Adipose tissue (tissue), 3 donors: ENCODE results near the gene LRRC56. TPM values are rescaled to one million over a fixed set of nuclear protein-coding genes. Genes with fewer than 3 reads are reported as not detected.

Experiments
- H3K27ac ChIP-seq: one replicate; pipeline ENCODE4 v1.5.1; 2013; ENCODE audit warnings: low read depth, low read length
- WGBS, 3 donors: extraction: QIAGEN DNeasy Blood & Tissue Kit; methylation state at CpG; one replicate each; pipeline ENCODE4 v1.1.7; 2013; 5-methylcytosine and 5-hydroxymethylcytosine counted together
- polyA plus RNA-seq, 3 donors: library from polyadenylated mRNA; stranded (reverse); fragments of 200-250 nt; gene quantifications; one replicate each; pipeline ENCODE4 v1.2.3, GENCODE V29; 2013
- donor health status: healthy with polysubstance abuse.
- donor health status: Bipolar disorder and iron deficiency.
- donor health status: healthy.

LRRC56 gene
- polyA plus RNA-seq, 3 donors, result 0.86 to 1.5 (median 1.4) TPM

DNA sequence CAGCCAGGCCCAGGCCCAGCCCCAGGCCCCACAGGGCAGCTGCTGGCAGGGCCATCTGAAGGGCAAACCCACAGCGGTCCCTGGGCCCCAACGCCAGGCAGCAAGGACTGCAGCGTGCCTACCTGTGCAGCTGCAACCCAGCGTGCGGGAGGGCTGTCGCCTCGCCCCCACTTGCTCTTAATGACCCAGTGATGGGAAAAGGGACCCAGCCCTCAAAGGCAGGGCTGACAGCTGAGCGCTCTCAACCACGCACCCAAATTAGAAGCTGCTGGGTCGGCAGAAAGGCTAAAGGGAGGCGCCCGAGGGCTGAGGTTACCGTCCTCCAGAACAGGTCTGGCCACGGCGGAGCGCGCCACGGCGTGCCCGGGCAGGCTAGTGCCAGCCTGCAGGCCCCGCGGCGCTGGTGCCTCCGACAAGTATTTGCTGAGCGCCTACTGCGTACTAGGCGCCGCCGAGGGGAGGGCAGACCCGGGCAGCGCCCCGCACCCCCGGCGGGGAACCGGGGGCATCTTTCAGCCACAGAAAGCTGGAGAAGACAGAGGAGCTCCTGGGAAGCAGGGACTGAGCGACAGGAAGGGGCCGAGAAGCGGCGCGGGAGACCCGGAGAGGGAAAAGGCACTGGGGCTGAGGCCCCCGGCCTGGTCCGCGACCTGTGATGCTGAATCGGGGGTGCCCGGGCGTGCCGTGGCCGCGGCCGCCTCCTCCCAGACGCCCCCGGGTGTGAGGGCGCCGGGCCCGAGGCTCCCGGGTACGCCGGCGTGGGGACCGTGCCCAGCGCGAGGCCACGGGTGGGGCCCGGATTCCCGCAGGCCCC is 2.7 kb upstream of the LRRC56 start:
- H3K27ac ChIP-seq, result no peak overlapping the region
- WGBS, 3 donors, result 9 to 12% (median 10%) methylated on average over 42 to 66 of the region's 66 CpGs

DNA sequence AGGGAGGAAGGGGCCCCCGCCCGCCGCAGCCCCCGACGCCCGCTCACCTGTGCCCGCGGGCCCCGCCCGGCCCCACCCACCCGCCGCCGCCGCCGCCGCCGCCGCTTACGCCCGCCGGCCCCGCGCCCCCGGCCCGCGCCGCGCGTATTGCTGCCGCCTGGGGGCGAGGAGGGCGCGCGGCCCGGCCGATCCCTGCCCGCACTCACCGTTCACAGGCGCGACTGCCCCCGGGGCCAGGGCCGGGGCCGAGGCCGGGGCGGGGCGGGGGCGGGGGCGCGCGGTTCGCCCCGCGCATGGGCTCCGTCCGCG is 2.2 kb upstream of the LRRC56 start:
- no peak overlapping the region for H3K27ac ChIP-seq
- WGBS, 3 donors, result 0 to 1% methylated on average over 9 to 39 of the region's 56 CpGs; no CpG with 5 or more reads in 1 of the 3 donors

DNA sequence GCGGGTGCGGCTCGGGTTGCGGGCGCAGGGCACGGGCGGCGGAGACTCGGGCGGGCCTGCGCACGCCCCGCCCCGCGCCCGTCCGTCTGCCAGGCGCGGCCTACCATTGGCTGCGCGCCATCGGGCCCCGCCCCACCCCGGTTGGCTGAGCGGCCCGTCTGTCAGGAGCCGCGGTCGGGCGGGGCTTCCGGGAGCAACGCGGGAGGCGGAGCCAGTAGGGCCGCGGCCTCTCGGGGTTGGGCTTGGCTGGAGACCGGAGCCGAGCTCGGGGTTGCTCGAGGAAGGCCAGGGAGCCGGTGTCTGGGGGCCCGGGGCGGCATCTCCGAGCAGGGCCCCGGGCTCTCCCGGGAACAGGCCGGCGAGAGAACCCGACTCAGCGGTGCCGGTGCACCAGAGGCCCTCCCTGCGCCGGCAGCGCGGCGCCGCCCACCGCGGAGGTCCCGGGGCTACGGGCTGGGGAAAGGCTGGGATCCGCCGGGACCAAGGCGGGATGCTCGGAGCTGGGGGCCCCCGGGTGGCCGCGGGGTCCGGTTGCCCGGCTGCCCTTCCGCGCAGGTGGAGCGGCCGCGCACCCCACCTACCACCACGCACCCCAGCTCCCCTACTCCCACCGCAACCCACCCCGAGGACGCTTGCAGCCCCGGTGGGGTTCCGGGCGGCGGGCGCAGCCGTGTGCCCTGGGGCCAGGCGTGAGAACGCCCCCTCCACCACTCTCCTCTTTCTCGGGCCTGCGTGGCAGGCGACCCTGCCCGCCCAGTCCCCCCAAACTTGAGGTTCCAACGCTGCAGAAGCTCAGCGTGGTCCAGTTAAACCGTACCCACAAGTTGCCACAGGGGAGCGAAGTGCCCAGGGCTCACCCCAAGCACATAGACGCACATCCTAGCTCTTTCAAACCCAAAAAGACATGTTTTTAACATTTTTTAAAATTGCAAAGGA is 1.5 kb upstream of the LRRC56 start, which contains the start of gene HRAS:
Gene HRAS (minus strand): TSS at position 58 of the 936 bp plus-strand sequence.
- 2 to 3% (median 2%) methylated on average over 52 to 97 of the region's 97 CpGs for WGBS, 3 donors
- no peak within 1 kb of the TSS for H3K27ac ChIP-seq

DNA sequence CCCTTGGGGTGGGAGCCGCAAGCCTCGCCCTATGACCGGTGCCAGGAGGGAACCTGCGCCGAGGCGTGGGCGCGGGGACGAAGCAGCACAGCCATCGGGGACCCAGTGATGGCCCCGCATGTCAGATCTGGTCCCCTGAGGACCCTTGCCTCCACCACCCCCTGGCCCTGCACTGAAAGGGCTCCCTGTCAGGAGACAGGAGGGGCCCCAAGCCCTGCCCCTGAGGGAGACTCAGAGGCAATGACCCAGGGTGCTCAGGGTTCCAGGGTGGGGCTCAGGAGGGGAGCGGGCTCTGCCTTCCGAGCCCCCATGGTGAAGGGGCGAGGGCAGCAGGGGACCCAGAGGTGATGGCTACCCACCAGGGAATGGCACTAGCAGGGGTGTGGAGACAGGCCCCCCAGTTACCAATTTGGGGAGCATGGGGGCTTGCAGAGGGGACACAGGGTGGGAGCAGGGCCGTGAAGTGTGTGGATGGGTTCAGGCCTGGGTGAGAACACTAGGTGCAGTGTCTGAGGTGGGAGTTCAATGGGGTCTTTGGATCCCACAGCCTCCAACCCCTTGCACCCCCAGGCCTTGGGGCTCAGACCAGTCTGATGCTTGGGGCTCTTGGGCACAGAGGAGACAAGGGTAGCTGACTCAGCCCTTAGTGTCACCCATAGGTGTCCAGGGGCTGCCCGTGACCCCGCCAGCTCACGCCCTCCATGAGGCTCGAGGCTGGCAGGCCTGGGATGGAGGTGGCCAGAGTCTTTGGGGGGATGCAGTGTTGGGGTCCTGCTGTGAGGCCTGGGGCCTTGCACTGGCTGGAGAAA is 499 bp downstream of the LRRC56 start:
- 34 to 52% (median 50%) methylated on average over 19 of the region's 19 CpGs for WGBS, 3 donors
- H3K27ac ChIP-seq, result no peak overlapping the region

DNA sequence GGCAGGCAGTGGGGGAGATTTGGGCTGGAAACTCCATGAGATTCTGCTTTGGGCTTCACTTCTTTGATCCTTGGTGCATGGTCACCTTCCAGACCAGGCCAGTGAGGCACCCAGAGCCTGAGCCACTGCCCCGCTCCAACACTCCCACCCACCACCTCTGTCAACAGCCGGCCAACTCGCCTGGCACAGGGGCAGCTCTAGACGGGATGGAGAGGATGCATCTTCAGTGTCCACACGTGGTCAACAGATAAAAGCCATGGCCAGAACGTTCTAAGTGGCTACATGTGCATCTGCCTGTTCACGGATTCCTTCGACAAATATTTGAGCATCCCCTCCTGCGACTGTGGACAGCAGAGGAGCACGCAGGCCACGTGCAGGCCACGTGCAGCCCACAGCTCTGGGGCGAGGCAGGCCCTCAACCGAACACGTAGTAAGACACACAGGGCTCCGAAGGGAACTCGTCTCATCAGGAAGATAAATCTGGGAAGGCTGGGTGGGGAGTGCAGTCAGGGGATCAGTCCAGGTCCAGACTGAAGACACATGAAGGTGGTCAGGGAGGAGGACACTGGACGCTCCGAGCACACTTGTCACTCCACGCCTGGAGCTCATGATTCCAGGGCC is 1.2 kb downstream of the LRRC56 start:
- WGBS, 3 donors, result 88 to 93% (median 93%) methylated on average over 20 of the region's 20 CpGs
- H3K27ac ChIP-seq, result no peak overlapping the region

DNA sequence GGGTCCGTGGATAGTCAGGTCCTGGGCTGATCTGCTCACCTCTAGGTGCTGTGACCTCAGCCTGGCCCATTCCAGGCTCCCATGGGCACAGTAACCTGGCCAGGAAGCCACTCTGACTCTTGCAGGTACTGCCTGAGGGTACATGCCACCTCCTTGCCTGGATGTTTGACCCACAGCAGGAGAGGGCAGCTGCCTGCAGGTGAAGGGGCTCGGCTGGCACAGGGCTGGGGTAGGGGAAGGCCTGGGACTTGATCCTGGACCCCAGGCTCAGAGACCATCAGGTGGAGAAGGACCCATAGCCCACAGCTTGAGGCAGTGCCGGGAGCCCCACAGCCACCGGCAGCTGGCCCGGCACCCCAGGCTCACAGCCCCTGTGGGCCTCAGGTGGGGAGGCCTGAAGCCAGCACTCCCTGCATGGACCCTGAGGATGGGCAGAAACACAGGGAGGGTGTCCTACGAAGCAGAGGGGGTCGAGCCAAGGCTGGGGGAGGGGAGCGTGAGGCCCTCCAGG is 2.7 kb downstream of the LRRC56 start:
- WGBS, 3 donors, result 84 to 92% (median 89%) methylated on average over 7 to 8 of the region's 8 CpGs

DNA sequence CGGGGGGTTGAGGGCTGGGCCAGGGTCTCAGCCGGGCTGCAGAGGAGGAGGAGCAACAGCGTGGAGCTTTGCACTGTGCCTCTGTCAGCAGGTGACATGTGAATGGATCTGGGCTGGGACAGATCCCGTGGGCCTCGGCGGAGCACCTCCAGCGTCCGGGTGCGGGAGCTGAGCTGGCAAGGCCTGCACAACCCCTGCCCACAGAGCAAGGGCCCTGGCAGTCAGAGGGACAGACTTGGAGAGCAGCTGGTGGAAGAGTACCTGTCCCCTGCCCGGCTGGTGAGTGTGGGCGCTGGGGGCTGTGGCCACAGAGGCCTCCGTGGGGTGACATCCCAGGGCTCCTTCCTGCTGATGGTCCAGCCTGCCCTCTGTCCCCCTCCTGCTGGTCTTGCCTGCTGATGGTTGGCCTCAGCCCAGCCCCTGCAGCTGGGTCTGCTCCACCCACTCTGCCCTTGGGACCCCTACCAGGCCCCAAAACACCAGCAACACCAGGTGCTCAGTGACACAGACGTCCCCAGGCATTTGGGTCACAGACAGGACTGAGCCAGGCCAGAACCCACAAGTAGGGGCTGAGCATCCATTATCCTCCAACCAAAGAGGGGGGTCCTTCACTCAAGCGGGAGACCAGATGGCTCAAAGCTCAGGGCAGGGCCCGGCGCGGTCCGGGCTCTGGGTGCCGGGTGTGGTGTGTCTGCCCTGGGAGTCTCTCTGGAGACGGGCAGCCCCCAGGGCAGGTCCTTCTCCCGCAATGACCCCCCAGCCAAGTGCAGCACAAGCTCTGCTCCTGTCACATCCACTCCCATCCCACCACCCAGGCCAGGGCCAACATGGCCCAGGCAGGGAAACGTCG is 3.5 kb downstream of the LRRC56 start:
- 88 to 92% (median 90%) methylated on average over 20 to 23 of the region's 23 CpGs for WGBS, 3 donors
- no peak overlapping the region for H3K27ac ChIP-seq

More for the DNA sequence above, 2.7 kb downstream of the LRRC56 start:
- H3K27ac ChIP-seq, result no peak overlapping the region

DNA sequence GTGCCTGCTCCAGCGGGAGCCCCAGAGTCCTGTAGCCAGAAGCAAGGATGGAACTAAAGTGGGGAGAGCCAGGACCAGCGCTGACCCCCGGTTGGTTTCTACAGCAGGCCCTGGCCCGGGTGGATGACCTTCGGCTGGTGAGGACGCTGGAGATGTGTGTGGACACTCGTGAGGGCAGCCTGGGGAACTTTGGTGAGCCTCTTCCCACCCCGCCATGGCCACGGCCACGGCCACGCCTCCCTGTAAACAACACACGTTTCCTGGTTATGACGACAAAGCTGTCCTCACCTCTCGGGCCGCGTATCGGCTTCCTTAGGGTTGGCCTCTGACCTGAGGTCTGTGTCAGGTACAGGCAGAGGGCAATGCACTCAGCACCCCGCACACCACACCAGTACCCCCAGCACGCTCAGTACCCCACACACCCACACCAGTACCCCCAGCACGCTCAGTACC is 4.1 kb downstream of the LRRC56 start:
- no peak overlapping the region for H3K27ac ChIP-seq
- 87 to 91% (median 91%) methylated on average over 20 of the region's 20 CpGs for whole genome bisulfite sequencing, 3 donors

DNA sequence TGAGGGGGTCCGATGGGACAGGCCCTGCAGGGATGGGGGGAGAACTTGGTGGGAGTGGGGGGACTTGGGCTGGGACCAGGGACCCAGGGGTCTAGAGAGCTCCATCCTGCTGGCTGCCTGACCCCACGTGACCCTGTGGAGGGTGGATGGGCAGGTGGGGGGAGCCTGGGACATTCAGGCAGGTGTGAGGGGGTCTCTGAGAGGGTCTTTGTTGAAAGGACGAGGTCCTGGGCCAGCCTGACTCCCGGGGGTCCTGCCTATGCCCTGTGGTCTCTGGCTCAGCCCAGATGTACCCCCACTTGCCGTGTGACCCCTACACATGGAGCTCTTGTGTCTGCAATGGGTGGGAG is 7.5 kb downstream of the LRRC56 start:
- H3K27ac ChIP-seq, result no peak overlapping the region
- 77 to 89% (median 89%) methylated on average over 5 of the region's 5 CpGs for WGBS, 3 donors

DNA sequence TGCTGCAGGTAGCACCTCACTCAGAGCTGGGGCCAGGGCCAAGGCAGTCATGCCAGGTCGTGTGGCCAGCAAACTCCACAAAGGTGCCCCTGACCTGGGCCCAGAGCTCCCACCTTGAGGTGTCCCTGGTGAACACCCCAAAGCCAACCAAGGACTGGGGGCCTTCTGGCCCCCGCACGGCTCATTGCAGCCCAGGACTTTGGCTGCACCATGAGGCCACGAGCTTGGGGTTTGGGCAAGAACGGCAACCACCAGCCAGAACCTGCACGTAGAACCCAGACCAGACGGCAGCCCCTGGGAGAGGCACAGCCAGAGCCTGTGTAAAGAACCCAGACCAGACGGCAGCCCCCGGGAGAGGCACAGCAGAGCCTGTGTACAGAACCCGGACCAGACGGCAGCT is 7.8 kb downstream of the LRRC56 start:
- WGBS, 3 donors, result 88 to 94% (median 91%) methylated on average over 11 of the region's 11 CpGs
- no peak overlapping the region for H3K27ac ChIP-seq

DNA sequence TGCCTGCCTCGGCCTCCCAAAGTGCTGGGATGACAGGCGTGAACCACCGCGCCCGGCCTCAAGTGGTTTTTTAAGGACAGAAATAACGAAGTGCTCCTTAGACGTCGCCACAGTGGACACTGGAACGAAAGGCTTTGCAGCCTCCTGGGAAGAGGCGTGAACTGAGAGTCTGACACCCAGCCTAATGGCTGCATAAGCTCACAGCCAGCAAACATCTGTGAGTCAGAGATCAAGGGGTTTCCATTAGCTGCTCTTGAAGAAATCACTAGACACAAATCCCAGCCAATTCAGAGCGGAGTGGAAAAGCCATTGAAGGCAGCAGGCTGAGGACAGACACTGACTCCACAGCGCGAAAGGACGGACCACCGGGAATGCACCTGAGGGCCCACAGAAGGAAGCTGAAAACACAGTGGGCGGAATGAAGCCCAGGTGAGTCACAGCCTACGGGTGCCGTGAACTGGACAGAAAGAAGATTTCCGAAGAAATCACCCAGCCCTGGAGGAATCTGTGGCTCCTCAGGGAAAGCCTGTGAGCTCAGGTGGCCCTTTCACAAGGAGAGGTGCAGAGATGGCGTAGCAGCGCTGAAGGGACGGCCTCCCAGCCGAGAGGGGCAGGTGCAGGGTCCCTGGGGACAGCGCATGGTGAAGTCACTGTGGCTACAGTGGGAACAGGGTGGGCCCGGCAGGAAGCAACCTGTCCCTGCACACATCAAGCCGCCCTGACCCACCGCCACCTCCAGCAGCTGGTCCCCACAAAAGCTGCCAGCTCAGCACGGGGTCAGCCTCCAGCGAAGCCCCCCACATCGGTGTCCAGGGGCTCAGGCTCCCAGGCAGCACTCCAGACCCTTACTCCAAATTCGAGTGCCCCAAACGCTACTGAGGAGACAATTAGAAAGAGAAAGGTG is 11.6 kb downstream of the LRRC56 start:
- H3K27ac ChIP-seq, result no peak overlapping the region
- 84 to 87% (median 85%) methylated on average over 32 of the region's 32 CpGs for WGBS, 3 donors

DNA sequence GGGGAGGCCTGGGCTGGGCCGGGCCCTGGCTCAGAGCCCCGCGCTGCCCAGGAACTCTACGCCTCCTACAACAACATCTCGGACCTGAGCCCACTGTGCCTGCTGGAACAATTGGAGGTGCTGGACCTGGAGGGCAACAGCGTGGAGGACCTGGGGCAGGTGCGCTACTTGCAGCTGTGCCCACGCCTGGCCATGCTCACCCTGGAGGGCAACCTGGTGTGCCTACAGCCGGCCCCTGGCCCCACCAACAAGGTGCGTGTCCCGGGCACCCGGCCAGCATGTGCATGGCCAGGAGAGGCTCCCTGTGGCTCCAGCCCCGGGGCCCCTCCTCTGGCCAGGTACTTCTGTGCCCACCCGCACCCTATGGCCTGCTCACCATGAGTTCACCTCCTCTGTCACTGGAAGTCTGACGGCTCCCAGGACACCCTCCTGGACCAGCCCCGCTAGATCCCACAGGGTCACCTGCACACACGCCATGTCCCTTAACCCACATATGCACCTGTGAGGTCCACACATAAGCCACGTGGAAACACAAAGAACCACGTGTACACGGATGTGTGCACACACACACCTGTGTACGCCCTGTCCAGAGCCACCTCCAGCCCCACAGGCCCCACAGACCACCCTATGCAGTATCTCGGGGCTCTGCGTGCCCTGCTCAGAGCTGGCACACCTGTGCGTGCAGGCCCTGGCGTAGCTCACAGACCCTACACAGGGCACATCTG is 12.9 kb downstream of the LRRC56 start:
- WGBS, 3 donors, result 93 to 95% (median 95%) methylated on average over 24 to 25 of the region's 25 CpGs
- no peak overlapping the region for H3K27ac ChIP-seq

DNA sequence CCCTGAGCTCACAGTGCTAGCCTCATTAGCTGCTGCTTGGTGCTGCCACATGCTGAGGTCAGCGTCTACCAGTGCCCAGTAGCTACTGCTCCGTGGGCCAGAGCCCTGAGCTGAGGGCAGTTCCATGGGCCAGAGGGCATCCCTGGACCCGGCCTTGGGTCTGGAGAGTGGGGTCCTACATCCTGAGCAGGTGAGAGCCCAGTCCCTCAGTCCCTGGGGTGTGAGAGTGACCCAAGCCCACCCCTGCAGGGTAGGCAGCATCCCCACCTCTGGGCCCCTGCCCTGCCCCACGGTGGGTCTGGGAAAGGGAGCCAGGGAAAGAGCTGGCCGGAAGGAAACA is 13.4 kb downstream of the LRRC56 start:
- WGBS, 3 donors, result 86 to 100% (median 89%) methylated on average over 3 to 5 of the region's 5 CpGs
- no peak overlapping the region for H3K27ac ChIP-seq

DNA sequence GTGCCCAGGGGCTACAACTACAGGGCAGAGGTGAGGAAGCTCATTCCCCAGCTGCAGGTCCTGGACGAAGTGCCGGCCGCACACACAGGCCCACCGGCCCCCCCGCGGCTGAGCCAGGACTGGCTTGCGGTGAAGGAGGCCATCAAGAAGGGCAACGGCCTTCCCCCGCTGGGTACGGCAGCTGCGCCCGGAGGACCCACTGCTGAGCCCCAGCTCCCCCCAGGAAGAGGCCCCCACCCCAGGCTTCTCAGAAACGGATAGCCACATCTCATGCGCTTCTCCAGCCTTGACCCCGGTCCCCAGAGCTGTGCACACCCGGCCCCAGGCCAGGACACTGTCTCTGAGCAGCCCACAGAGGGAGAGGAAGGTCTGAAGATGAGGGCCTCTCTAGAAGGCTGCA is 13.8 kb downstream of the LRRC56 start:
- no peak overlapping the region for H3K27ac ChIP-seq

DNA sequence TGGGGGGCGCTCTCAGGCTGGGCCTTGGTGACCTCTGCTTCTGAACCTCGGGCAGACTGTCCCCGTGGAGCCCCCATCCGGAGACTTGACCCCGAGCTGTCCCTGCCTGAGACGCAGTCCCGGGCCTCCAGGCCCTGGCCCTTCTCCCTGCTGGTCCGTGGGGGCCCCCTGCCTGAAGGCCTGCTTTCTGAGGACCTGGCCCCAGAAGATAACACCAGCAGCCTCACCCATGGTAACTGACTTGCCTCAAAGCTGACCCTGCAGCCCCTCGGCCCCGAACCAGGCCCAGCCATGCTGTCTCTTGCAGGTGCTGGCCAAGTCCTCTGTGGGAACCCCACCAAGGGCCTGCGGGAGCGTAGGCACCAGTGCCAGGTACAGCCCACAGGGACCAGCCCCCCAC is 14.3 kb downstream of the LRRC56 start:
- WGBS, 3 donors, result 81 to 85% (median 84%) methylated on average over 12 of the region's 12 CpGs

More for the DNA sequence above, 13.8 kb downstream of the LRRC56 start:
- 82 to 86% (median 84%) methylated on average over 16 of the region's 16 CpGs for WGBS, 3 donors

More for the DNA sequence above, 14.3 kb downstream of the LRRC56 start:
- no peak overlapping the region for H3K27ac ChIP-seq
